Neural cell (in vitro differentiated cells): ENCODE results near the gene GMDS. TPM values are rescaled to one million over a fixed set of nuclear protein-coding genes. Genes with fewer than 3 reads are reported as not detected.

ENCODE experiments used
- H2AFZ ChIP-seq: fragments of 200-600, 300-800 bp; sonication (generic), shearing (Covaris generic); 2 replicates; pipeline ENCODE4 v1.6.0; 2014; ENCODE audit warnings: low read depth, mild to moderate bottlenecking, antibody characterized with exemption, low read length, moderate library complexity
- H3F3A ChIP-seq: fragments of 200-600 bp; shearing (Covaris generic); 2 replicates; pipeline ENCODE4 v1.6.1; 2016; ENCODE audit warnings: mild to moderate bottlenecking, moderate library complexity, mixed read lengths, antibody characterized with exemption, low read length; ENCODE audit not compliant: insufficient read depth, poor library complexity, severe bottlenecking
- H3K27ac ChIP-seq: fragments of 200-600, 300-800 bp; sonication (generic), shearing (Covaris generic); 2 replicates; pipeline ENCODE4 v1.5.1; 2014; ENCODE audit warnings: mild to moderate bottlenecking, low read length, moderate library complexity
- H3K27me3 ChIP-seq: fragments of 300-800, 200-600 bp; sonication (generic), shearing (Covaris generic); 2 replicates; pipeline ENCODE4 v1.6.0; 2014; ENCODE audit warnings: mild to moderate bottlenecking, low read depth, low read length, moderate library complexity; ENCODE audit not compliant: insufficient read depth
- H3K36me3 ChIP-seq: fragments of 300-800, 200-600 bp; sonication (generic), shearing (Covaris generic); 2 replicates; pipeline ENCODE4 v1.5.1; 2014; ENCODE audit warnings: mild to moderate bottlenecking, antibody characterized with exemption, low read length, moderate library complexity; ENCODE audit not compliant: insufficient read depth
- H3K4me2 ChIP-seq: fragments of 300-800, 200-600 bp; sonication (generic), shearing (Covaris generic); 2 replicates; pipeline ENCODE4 v1.6.0; 2014; ENCODE audit warnings: mild to moderate bottlenecking, low read length
- H3K4me3 ChIP-seq: fragments of 300-800, 200-600 bp; sonication (generic), shearing (Covaris generic); 2 replicates; pipeline ENCODE4 v1.5.1; 2014; ENCODE audit warnings: mild to moderate bottlenecking, low read length, moderate library complexity
- H3K79me2 ChIP-seq: fragments of 200-600 bp; shearing (Covaris generic); replicated peaks from 2 replicates; pipeline ENCODE4 v1.6.0; 2014; ENCODE audit warnings: mild to moderate bottlenecking, low read length, moderate library complexity; ENCODE audit not compliant: insufficient read depth
- H3K9ac ChIP-seq: fragments of 300-800, 200-600 bp; sonication (generic), shearing (Covaris generic); 2 replicates; pipeline ENCODE4 v1.6.1; 2016; ENCODE audit warnings: mild to moderate bottlenecking, low read length, mixed read lengths
- H3K9me2 ChIP-seq: fragments of 200-600 bp; shearing (Covaris generic); 2 replicates; pipeline ENCODE4 v1.6.1; 2016; ENCODE audit warnings: mild to moderate bottlenecking, low read length, mixed read lengths; ENCODE audit not compliant: insufficient read depth
- H3K9me3 ChIP-seq: fragments of 200-600, 300-800 bp; sonication (generic), shearing (Covaris generic); 2 replicates; pipeline ENCODE4 v1.6.1; 2016; ENCODE audit warnings: mild to moderate bottlenecking, mixed run types, low read length, moderate library complexity, mixed read lengths
- H4K20me1 ChIP-seq: fragments of 200-600 bp; shearing (Covaris generic); 2 replicates; pipeline ENCODE4 v1.6.1; 2016; ENCODE audit warnings: mild to moderate bottlenecking, mixed run types; ENCODE audit not compliant: insufficient read depth
- CTCF ChIP-seq: fragments of 450-650 bp; IDR thresholded peaks from 2 replicates; pipeline ENCODE4 v1.5.1; 2014; ENCODE audit warnings: antibody characterized with exemption, mild to moderate bottlenecking, moderate library complexity; ENCODE audit not compliant: poor library complexity, severe bottlenecking
- EP300 ChIP-seq: fragments of 450-650 bp; conservative IDR thresholded peaks from 2 replicates; pipeline ENCODE4 v1.6.1; 2014; ENCODE audit warnings: antibody characterized with exemption, mild to moderate bottlenecking, moderate library complexity; ENCODE audit not compliant: poor library complexity, severe bottlenecking
- EZH2 ChIP-seq: fragments of 200-600, 300-800 bp; shearing (Covaris generic), sonication (generic); IDR thresholded peaks from 2 replicates; pipeline ENCODE4 v1.6.1; 2014; ENCODE audit warnings: antibody characterized with exemption, low read length, borderline replicate concordance, mild to moderate bottlenecking; ENCODE audit not compliant: insufficient read depth, poor library complexity, severe bottlenecking
- MXI1 ChIP-seq: fragments of 450-650 bp; conservative IDR thresholded peaks from 2 replicates; pipeline ENCODE4 v1.6.1; 2014; ENCODE audit warnings: antibody characterized with exemption, mild to moderate bottlenecking; ENCODE audit not compliant: poor library complexity, severe bottlenecking
- POLR2AphosphoS5 ChIP-seq: IDR thresholded peaks from 2 replicates; pipeline ENCODE4 v1.6.1; 2012
- RAD21 ChIP-seq: fragments of 450-650 bp; conservative IDR thresholded peaks from 2 replicates; pipeline ENCODE4 v1.6.1; 2014; ENCODE audit warnings: antibody characterized with exemption, mild to moderate bottlenecking, moderate library complexity
- SMC3 ChIP-seq: fragments of 450-650 bp; conservative IDR thresholded peaks from 2 replicates; pipeline ENCODE4 v1.6.1; 2014; ENCODE audit warnings: antibody characterized with exemption, mild to moderate bottlenecking, moderate library complexity; ENCODE audit not compliant: poor library complexity
- TAF1 ChIP-seq: IDR thresholded peaks from 2 replicates; pipeline ENCODE4 v1.6.1; 2012; ENCODE audit warnings: low read depth
- polyA plus RNA-seq: library from polyadenylated mRNA; depleted of rRNA; stranded (reverse); fragments of >200 nt; gene quantifications from 2 replicates; pipeline ENCODE4 v1.2.3, GENCODE V29; 2014
- TF ChIP-seq, protein P1 (sequence below): IDR thresholded peaks from 2 replicates; pipeline ENCODE4 v1.6.1; 2012; ENCODE audit warnings: borderline replicate concordance

GMDS gene
- polyA plus RNA-seq, 1 donor from 2014 or later = 11.4 TPM

- TF ChIP-seq, protein P1, sequence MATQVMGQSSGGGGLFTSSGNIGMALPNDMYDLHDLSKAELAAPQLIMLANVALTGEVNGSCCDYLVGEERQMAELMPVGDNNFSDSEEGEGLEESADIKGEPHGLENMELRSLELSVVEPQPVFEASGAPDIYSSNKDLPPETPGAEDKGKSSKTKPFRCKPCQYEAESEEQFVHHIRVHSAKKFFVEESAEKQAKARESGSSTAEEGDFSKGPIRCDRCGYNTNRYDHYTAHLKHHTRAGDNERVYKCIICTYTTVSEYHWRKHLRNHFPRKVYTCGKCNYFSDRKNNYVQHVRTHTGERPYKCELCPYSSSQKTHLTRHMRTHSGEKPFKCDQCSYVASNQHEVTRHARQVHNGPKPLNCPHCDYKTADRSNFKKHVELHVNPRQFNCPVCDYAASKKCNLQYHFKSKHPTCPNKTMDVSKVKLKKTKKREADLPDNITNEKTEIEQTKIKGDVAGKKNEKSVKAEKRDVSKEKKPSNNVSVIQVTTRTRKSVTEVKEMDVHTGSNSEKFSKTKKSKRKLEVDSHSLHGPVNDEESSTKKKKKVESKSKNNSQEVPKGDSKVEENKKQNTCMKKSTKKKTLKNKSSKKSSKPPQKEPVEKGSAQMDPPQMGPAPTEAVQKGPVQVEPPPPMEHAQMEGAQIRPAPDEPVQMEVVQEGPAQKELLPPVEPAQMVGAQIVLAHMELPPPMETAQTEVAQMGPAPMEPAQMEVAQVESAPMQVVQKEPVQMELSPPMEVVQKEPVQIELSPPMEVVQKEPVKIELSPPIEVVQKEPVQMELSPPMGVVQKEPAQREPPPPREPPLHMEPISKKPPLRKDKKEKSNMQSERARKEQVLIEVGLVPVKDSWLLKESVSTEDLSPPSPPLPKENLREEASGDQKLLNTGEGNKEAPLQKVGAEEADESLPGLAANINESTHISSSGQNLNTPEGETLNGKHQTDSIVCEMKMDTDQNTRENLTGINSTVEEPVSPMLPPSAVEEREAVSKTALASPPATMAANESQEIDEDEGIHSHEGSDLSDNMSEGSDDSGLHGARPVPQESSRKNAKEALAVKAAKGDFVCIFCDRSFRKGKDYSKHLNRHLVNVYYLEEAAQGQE = no peak
- no peak for TF ChIP-seq SMC3
- no peak for TF ChIP-seq POLR2AphosphoS5
- TF ChIP-seq MXI1 = no peak
- TF ChIP-seq EP300 = no peak
- no peak for TF ChIP-seq CTCF
- no peak for TF ChIP-seq EZH2
- TF ChIP-seq TAF1 = no peak
- H3K4me3 ChIP-seq = no peak overlapping the region
- H3K36me3 ChIP-seq = no peaks in the 10 kb centered on the region
- no peak overlapping the region for H3K27ac ChIP-seq
- H3K79me2 ChIP-seq = no peaks in the 10 kb centered on the region
- H3F3A ChIP-seq = no peaks in the 10 kb centered on the region
- no peak overlapping the region for H3K9ac ChIP-seq
- no peaks in the 10 kb centered on the region for H3K9me3 ChIP-seq
- H4K20me1 ChIP-seq = no peaks in the 10 kb centered on the region
- no peaks in the 10 kb centered on the region for H3K9me2 ChIP-seq
- no peak overlapping the region for H3K4me2 ChIP-seq
- no peak overlapping the region for H2AFZ ChIP-seq
- no peaks in the 10 kb centered on the region for H3K27me3 ChIP-seq
These were observed 446.5 kb downstream of the GMDS start for GRCh38 chr6:1798965-1799325.

DNA sequence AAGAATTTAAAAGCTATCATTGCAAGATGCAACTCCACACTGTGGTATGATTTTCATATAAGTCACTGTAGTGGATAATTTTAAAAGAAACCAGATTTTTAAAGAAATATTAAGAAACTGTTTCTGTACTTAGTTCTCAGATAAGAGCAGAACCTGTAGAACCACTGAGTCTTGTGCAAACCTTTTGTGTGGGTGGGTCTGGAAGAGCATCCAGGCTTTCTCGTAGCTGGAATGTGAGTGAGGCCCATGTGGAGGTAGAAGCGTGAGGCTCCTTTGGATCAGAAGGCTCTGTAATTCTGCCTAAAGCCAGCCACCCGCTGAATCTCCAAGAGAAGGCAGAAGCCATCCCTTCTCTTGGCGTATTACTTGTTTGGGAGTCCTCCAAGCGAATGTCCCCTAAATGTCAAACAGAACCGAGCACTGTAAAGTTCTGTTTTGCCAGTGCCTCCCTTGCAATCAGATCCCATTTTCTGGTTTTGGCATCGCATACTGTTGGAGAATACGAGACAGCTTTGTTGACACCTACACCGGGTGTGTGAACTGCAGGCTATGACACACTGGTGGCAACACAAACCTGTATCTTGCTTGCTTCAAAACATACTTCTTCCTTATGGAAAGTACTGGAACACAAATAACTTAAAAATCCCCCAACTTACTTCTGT, 447.0 kb downstream of the GMDS start:
- H3K36me3 ChIP-seq = no peaks in the 10 kb centered on the region
- no peaks in the 10 kb centered on the region for H3K9me2 ChIP-seq
- no peak overlapping the region for H2AFZ ChIP-seq
- H3K27me3 ChIP-seq = no peaks in the 10 kb centered on the region
- no peak overlapping the region for H3K4me2 ChIP-seq
- H3F3A ChIP-seq = no peaks in the 10 kb centered on the region
- no peak overlapping the region for H3K9ac ChIP-seq
- no peak overlapping the region for H3K4me3 ChIP-seq
- H3K79me2 ChIP-seq = no peaks in the 10 kb centered on the region
- H4K20me1 ChIP-seq = no peaks in the 10 kb centered on the region
- no peak overlapping the region for H3K27ac ChIP-seq
- H3K9me3 ChIP-seq = no peaks in the 10 kb centered on the region
- no peak for TF ChIP-seq TAF1
- no peak for TF ChIP-seq CTCF
- TF ChIP-seq, protein P1 = no peak
- TF ChIP-seq RAD21 = no peak
- no peak for TF ChIP-seq POLR2AphosphoS5
- no peak for TF ChIP-seq EZH2
- no peak for TF ChIP-seq MXI1
